KMS-11 (cell line): ENCODE data around the gene VPS4A.
"Not testable (repeated sequence)": the region's sequence is repeated elsewhere in the genome, so short reads cannot be mapped to it uniquely, and the experiment has no call there.

ENCODE experiments used
- H2AFZ ChIP-seq: fragments of 200-600 bp; sonication (generic); 2 replicates; pipeline ENCODE4 v1.6.1; 2016; ENCODE audit warnings: antibody characterized with exemption, mixed run types, low read depth
- H3K27ac ChIP-seq: fragments of 200-600 bp; sonication (generic); 2 replicates; pipeline ENCODE4 v1.6.1; 2016; ENCODE audit warnings: mild to moderate bottlenecking, mixed run types
- H3K27me3 ChIP-seq: fragments of 200-600 bp; sonication (generic); 2 replicates; pipeline ENCODE4 v1.6.1; 2017; ENCODE audit warnings: mild to moderate bottlenecking, low read depth, mixed run types, moderate library complexity; ENCODE audit not compliant: insufficient read depth
- H3K36me3 ChIP-seq: fragments of 200-600 bp; sonication (generic); 2 replicates; pipeline ENCODE4 v1.6.1; 2017; ENCODE audit warnings: mild to moderate bottlenecking, mixed run types; ENCODE audit not compliant: insufficient read depth
- H3K4me1 ChIP-seq: fragments of 200-600 bp; sonication (generic); 2 replicates; pipeline ENCODE4 v1.6.1; 2016; ENCODE audit warnings: mild to moderate bottlenecking, low read depth, mixed run types; ENCODE audit not compliant: poor library complexity, severe bottlenecking
- H3K4me2 ChIP-seq: fragments of 200-600 bp; sonication (generic); 2 replicates; pipeline ENCODE4 v1.7.0; 2016; ENCODE audit warnings: mild to moderate bottlenecking, mixed run types
- H3K4me3 ChIP-seq: fragments of 200-600 bp; sonication (generic); IDR thresholded peaks from 2 replicates; pipeline ENCODE4 v1.6.1; 2017; ENCODE audit warnings: low read depth, low read length, mixed read lengths; ENCODE audit not compliant: insufficient read depth
- H3K79me2 ChIP-seq: fragments of 200-600 bp; sonication (generic); 2 replicates; pipeline ENCODE4 v1.6.1; 2016; ENCODE audit warnings: low read depth, mixed run types; ENCODE audit not compliant: insufficient read depth
- H3K9ac ChIP-seq: fragments of 200-600 bp; sonication (generic); 2 replicates; pipeline ENCODE4 v1.6.1; 2016; ENCODE audit warnings: mild to moderate bottlenecking, mixed run types
- H4K20me1 ChIP-seq: fragments of 200-600 bp; sonication (generic); 2 replicates; pipeline ENCODE4 v1.6.1; 2016; ENCODE audit warnings: mild to moderate bottlenecking, mixed run types; ENCODE audit not compliant: insufficient read depth
- CTCF ChIP-seq: fragments of 200-600 bp; sonication (generic); conservative IDR thresholded peaks from 2 replicates; pipeline ENCODE4 v1.6.1; 2017; ENCODE audit warnings: low read depth, mild to moderate bottlenecking, antibody characterized with exemption, low read length, moderate library complexity, mixed read lengths

The VPS4A gene

GRCh38 chr16:69293401-69293800 lies 17.7 kb upstream of the VPS4A start:
- H3K36me3 ChIP-seq, result no peaks in the 10 kb centered on the region
- no peaks in the 10 kb centered on the region for H3K79me2 ChIP-seq
- no peak overlapping the region for H2AFZ ChIP-seq
- no peak overlapping the region for H3K4me3 ChIP-seq
- H3K27me3 ChIP-seq, result no peaks in the 10 kb centered on the region
- H3K9ac ChIP-seq, result no peak overlapping the region
- H4K20me1 ChIP-seq, result no peaks in the 10 kb centered on the region
- no peaks in the 10 kb centered on the region for H3K4me1 ChIP-seq
- no peak for TF ChIP-seq CTCF
- no peak overlapping the region for H3K27ac ChIP-seq
- no peak overlapping the region for H3K4me2 ChIP-seq

- no peak for TF ChIP-seq CTCF
- H3K9ac ChIP-seq, result no peak overlapping the region
- H2AFZ ChIP-seq, result no peak overlapping the region
- no peak overlapping the region for H3K27ac ChIP-seq
- H3K27me3 ChIP-seq, result no peaks in the 10 kb centered on the region
- no peaks in the 10 kb centered on the region for H3K36me3 ChIP-seq
- no peak overlapping the region for H3K4me2 ChIP-seq
- no peaks in the 10 kb centered on the region for H3K79me2 ChIP-seq
- no peaks in the 10 kb centered on the region for H3K4me1 ChIP-seq
- H3K4me3 ChIP-seq, result no peak overlapping the region
- H4K20me1 ChIP-seq, result no peaks in the 10 kb centered on the region
These were observed 17.1 kb upstream of the VPS4A start for GRCh38 chr16:69294051-69294450.

- not testable (repeated sequence) for H3K79me2 ChIP-seq, H4K20me1 ChIP-seq, H3K36me3 ChIP-seq, H3K4me2 ChIP-seq, H2AFZ ChIP-seq, H3K9ac ChIP-seq, H3K27ac ChIP-seq, H3K4me3 ChIP-seq, H3K4me1 ChIP-seq, H3K27me3 ChIP-seq
These were observed 14.4 kb upstream of the VPS4A start for GRCh38 chr16:69296771-69297170.

- no peak overlapping the region for H3K4me2 ChIP-seq
- TF ChIP-seq CTCF, result no peak
- no peaks in the 10 kb centered on the region for H3K27me3 ChIP-seq
- no peaks in the 10 kb centered on the region for H3K79me2 ChIP-seq
- H3K9ac ChIP-seq, result no peak overlapping the region
- H3K36me3 ChIP-seq, result no peaks in the 10 kb centered on the region
- H2AFZ ChIP-seq, result no peak overlapping the region
- H3K4me1 ChIP-seq, result no peaks in the 10 kb centered on the region
- H3K27ac ChIP-seq, result no peak overlapping the region
- H4K20me1 ChIP-seq, result no peaks in the 10 kb centered on the region
- H3K4me3 ChIP-seq, result no peak overlapping the region
These were observed 12.9 kb upstream of the VPS4A start for GRCh38 chr16:69298261-69298660.

GRCh38 chr16:69301187-69301586 lies 10.0 kb upstream of the VPS4A start:
- H3K9ac ChIP-seq, result no peak overlapping the region
- H3K4me1 ChIP-seq, result peaks cover 6% of the 10 kb centered on the region
- TF ChIP-seq CTCF, result no peak
- no peaks in the 10 kb centered on the region for H3K36me3 ChIP-seq
- H2AFZ ChIP-seq, result no peak overlapping the region
- H3K4me3 ChIP-seq, result no peak overlapping the region
- no peaks in the 10 kb centered on the region for H4K20me1 ChIP-seq
- no peaks in the 10 kb centered on the region for H3K27me3 ChIP-seq
- no peak overlapping the region for H3K27ac ChIP-seq
- H3K4me2 ChIP-seq, result no peak overlapping the region
- H3K79me2 ChIP-seq, result no peaks in the 10 kb centered on the region
